Endothelial cell (in vitro differentiated cells): ENCODE measurements around the gene PLG. TPM values are rescaled to one million over a fixed set of nuclear protein-coding genes. Genes with fewer than 3 reads are reported as not detected.
"Not testable (repeated sequence)": the region's sequence is repeated elsewhere in the genome, so short reads cannot be mapped to it uniquely, and the experiment has no call there.

Experiments used
- DNase-seq: peaks from one replicate; pipeline ENCODE4 v3.0.0; 2021; ENCODE audit warnings: low spot score
- H3K27ac Mint-ChIP-seq: one replicate; pipeline ENCODE4 v1.8.0; 2021; ENCODE audit warnings: mixed read lengths, inconsistent platforms; ENCODE audit not compliant: unreplicated experiment
- H3K27me3 Mint-ChIP-seq: one replicate; pipeline ENCODE4 v1.8.0; 2021; ENCODE audit warnings: mild to moderate bottlenecking, moderate library complexity, mixed read lengths, inconsistent platforms; ENCODE audit not compliant: unreplicated experiment
- H3K36me3 Mint-ChIP-seq: one replicate; pipeline ENCODE4 v1.8.0; 2021; ENCODE audit warnings: mild to moderate bottlenecking, low read depth, mixed read lengths, inconsistent platforms; ENCODE audit not compliant: unreplicated experiment
- H3K4me1 Mint-ChIP-seq: one replicate; pipeline ENCODE4 v1.8.0; 2021; ENCODE audit warnings: mild to moderate bottlenecking, mixed read lengths, inconsistent platforms; ENCODE audit not compliant: unreplicated experiment
- H3K4me3 Mint-ChIP-seq: one replicate; pipeline ENCODE4 v1.8.0; 2021; ENCODE audit warnings: mild to moderate bottlenecking, mixed read lengths, inconsistent platforms; ENCODE audit not compliant: unreplicated experiment
- H3K9me3 Mint-ChIP-seq: one replicate; pipeline ENCODE4 v1.8.0; 2021; ENCODE audit warnings: mixed read lengths, inconsistent platforms; ENCODE audit not compliant: unreplicated experiment
- total RNA-seq: library from RNA; stranded (reverse); fragmentation: NEBNext Ultra II Directional; extraction: Animal tissue kit (Norgen Biotek cat#: 25700); gene quantifications from one replicate; pipeline ENCODE4 v1.2.1, GENCODE V29; 2021; ENCODE audit not compliant: unreplicated experiment
- TF ChIP-seq, protein P1 (sequence below): fragments of 200-600 bp; sonication (generic); IDR thresholded peaks from one replicate; pipeline ENCODE4 v1.5.0; 2021; ENCODE audit warnings: antibody characterized with exemption; ENCODE audit not compliant: unreplicated experiment

PLG gene
- total RNA-seq, 1 donor from 2014 or later = not detected

DNA sequence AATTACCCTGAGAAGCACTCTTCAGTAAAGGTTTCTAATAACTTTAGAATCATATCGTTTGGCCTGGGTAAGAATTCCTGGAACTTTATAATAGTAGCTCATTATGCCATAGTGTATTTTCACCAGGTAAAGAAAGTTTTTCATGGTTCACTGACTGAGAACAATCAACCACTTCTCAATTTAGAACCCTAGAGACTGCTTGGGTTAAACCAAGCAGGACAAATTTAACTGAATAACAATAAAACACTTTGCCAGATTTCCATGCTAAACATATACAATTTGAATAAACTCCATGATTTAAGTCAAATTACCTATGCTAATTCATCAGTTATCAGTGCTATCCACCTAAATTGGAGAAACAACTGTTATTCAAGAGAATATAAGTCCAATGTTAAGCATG, 99.4 kb downstream of the PLG start:
- no peak for DNase-seq
- H3K4me3 Mint-ChIP-seq = no peak overlapping the region
- H3K27ac Mint-ChIP-seq = no peak overlapping the region
- no peaks in the 10 kb centered on the region for H3K9me3 Mint-ChIP-seq
- TF ChIP-seq, protein P1, sequence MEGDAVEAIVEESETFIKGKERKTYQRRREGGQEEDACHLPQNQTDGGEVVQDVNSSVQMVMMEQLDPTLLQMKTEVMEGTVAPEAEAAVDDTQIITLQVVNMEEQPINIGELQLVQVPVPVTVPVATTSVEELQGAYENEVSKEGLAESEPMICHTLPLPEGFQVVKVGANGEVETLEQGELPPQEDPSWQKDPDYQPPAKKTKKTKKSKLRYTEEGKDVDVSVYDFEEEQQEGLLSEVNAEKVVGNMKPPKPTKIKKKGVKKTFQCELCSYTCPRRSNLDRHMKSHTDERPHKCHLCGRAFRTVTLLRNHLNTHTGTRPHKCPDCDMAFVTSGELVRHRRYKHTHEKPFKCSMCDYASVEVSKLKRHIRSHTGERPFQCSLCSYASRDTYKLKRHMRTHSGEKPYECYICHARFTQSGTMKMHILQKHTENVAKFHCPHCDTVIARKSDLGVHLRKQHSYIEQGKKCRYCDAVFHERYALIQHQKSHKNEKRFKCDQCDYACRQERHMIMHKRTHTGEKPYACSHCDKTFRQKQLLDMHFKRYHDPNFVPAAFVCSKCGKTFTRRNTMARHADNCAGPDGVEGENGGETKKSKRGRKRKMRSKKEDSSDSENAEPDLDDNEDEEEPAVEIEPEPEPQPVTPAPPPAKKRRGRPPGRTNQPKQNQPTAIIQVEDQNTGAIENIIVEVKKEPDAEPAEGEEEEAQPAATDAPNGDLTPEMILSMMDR = no peak
- H3K4me1 Mint-ChIP-seq = no peaks in the 10 kb centered on the region
- H3K27me3 Mint-ChIP-seq = no peaks in the 10 kb centered on the region
- peaks cover 5% of the 10 kb centered on the region for H3K36me3 Mint-ChIP-seq

DNA sequence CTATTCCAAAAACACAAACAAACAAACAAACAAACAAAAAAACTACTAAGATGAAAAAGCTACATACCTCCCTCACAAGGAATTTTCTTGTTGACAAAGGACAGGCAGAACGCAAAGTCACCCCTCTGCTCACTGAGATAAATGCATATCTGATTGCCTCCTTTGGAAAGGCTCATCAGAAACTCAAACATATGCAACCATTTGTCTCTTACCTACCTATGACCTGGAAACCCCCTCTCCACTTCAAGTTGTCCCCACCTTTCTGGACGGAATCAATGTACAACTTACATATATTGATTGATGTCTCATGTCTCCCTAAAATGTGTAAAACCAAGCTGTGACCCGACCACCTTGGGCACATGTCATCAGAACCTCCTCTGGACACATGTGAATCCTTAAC, 100.0 kb downstream of the PLG start:
- not testable (repeated sequence) for H3K36me3 Mint-ChIP-seq, H3K27me3 Mint-ChIP-seq, H3K4me3 Mint-ChIP-seq, H3K4me1 Mint-ChIP-seq, H3K9me3 Mint-ChIP-seq, H3K27ac Mint-ChIP-seq, DNase-seq

Other genes with a start within 250 kb of the PLG start
- gene LPA, start 38.0 kb upstream of the PLG start, total RNA-seq = not detected